Measurements from ENCODE around the gene MXRA8.

- TF ChIP-seq CTCF (IDR thresholded peaks at IDR 0.05), result no peak
- no peak for TF ChIP-seq POLR2AphosphoS5 (IDR thresholded peaks at IDR 0.05)
Observed at GRCh38 chr1:1358433-1359271, at the start of gene MXRA8.
